HepG2 (cell line): Measurements from ENCODE around the gene MIS18BP1. TPM values are rescaled to one million over a fixed set of nuclear protein-coding genes. Genes with fewer than 3 reads are reported as not detected.

Experiments
- ATAC-seq: fragments of 200-7000 bp; cut with Tn5 transposase; 3 replicates; pipeline ENCODE4 v1.9.1; 2020; ENCODE audit warnings: mild to moderate bottlenecking, moderate library complexity
- BruUV-seq: library from RNA; stranded (reverse); fragments of 400-500 nt; replicated peaks from 2 replicates; lab custom pipeline; 2021; lab: Mats Ljungman, UMichigan
- CTCF ChIA-PET: fragments of 300-600 bp; formaldehyde crosslinking; extraction: SDS; loops from one replicate; lab custom pipeline; 2021; ENCODE audit warnings: low total read pairs, inconsistent platforms, low intra/inter-chr PET ratio; lab: Yijun Ruan, JAX
- POLR2A ChIA-PET: fragments of 350-600 bp; sonication (Branson Sonifier 250); formaldehyde crosslinking; loops from one replicate; lab custom pipeline; 2020; ENCODE audit warnings: antibody characterized with exemption, inconsistent platforms; lab: Yijun Ruan, JAX
- DNase-seq: peaks from one replicate; pipeline ENCODE4 v3.0.0-alpha.2; 2015; ENCODE audit warnings: low spot score
- FAIRE-seq: peaks from 3 replicates; lab custom pipeline; 2011; peaks lifted over from hg19 to GRCh38; lab: Jason Lieb, UNC
- H2AFZ ChIP-seq: one replicate; pipeline ENCODE4 v1.6.1; 2011; ENCODE audit warnings: low read length, inconsistent platforms
- H3K27ac ChIP-seq: fragments of 300-600 bp; 3 replicates; pipeline ENCODE4 v1.8.0; 2011; ENCODE audit warnings: mixed run types, mild to moderate bottlenecking, mixed read lengths, low read length, inconsistent platforms; ENCODE audit not compliant: insufficient read depth; ENCODE audit errors: extremely low read length
- H3K27me3 ChIP-seq, 2 experiments: fragments of 200-600 bp in 1 of 2; 2 replicates in 1 of 2; 3 replicates in 1 of 2; pipeline versions ENCODE4 v1.6.0 to v1.8.0; 2011; ENCODE audit warnings: low read length in 2 of 2, mild to moderate bottlenecking in 2 of 2, moderate library complexity in 2 of 2, inconsistent platforms in 1 of 2; ENCODE audit not compliant: insufficient read depth in 2 of 2, control insufficient read depth in 1 of 2
- H3K36me3 ChIP-seq, 2 experiments: fragments of 200-600 bp in 1 of 2; replicated peaks in 1 of 2; 2 replicates in 1 of 2; 3 replicates in 1 of 2; pipeline versions ENCODE4 v1.5.1 to v1.8.0; 2011; ENCODE audit warnings: low read length in 2 of 2, inconsistent platforms in 1 of 2; ENCODE audit not compliant: insufficient read depth in 2 of 2, control insufficient read depth in 1 of 2
- H3K4me1 ChIP-seq: 2 replicates; pipeline ENCODE4 v1.5.1; 2012; ENCODE audit warnings: low read length, inconsistent platforms; ENCODE audit not compliant: insufficient read depth
- H3K4me2 ChIP-seq: 2 replicates; pipeline ENCODE4 v1.6.0; 2011; ENCODE audit warnings: low read depth, low read length, inconsistent platforms
- H3K4me3 ChIP-seq, 3 experiments: fragments of 200-600 bp in 1 of 3; sonication (generic), shearing (Covaris generic) in 1 of 3; replicated peaks in 1 of 3; 2 replicates each; pipeline ENCODE4 v1.5.1; 2011 to 2016; ENCODE audit warnings: low read length in 3 of 3, inconsistent platforms in 2 of 3, low read depth in 2 of 3, mild to moderate bottlenecking in 2 of 3, control low read depth in 1 of 3, mixed read lengths in 1 of 3; ENCODE audit not compliant: insufficient read depth in 1 of 3
- H3K79me2 ChIP-seq: one replicate; pipeline ENCODE4 v1.6.1; 2011; ENCODE audit warnings: low read length, inconsistent platforms; ENCODE audit not compliant: insufficient read depth
- H3K9ac ChIP-seq: 2 replicates; pipeline ENCODE4 v1.6.0; 2011; ENCODE audit warnings: mild to moderate bottlenecking, low read depth, low read length, inconsistent platforms; ENCODE audit not compliant: insufficient read depth
- H3K9me3 ChIP-seq: 2 replicates; pipeline ENCODE4 v1.5.1; 2012; ENCODE audit warnings: mild to moderate bottlenecking, low read length
- H4K20me1 ChIP-seq: 2 replicates; pipeline ENCODE4 v1.6.0; 2011; ENCODE audit warnings: inconsistent platforms, mild to moderate bottlenecking, low read length, moderate library complexity; ENCODE audit not compliant: insufficient read depth
- BORCS8-MEF2B ChIP-seq: sonication (generic); formaldehyde crosslinking; IDR thresholded peaks from 2 replicates; pipeline ENCODE4 v1.8.0; 2022; ENCODE audit warnings: mild to moderate bottlenecking, missing genetic modification reagents
- BRCA1 ChIP-seq: sonication (generic); formaldehyde crosslinking; IDR thresholded peaks from 2 replicates; pipeline ENCODE4 v1.4.0; 2020; ENCODE audit warnings: missing genetic modification reagents
- ELF1 ChIP-seq: sonication (generic); formaldehyde crosslinking; IDR thresholded peaks from 2 replicates; pipeline ENCODE4 v1.4.0; 2020; ENCODE audit warnings: missing genetic modification reagents
- ETV6 ChIP-seq: sonication (generic); formaldehyde crosslinking; conservative IDR thresholded peaks from 2 replicates; pipeline ENCODE4 v1.4.0; 2020; ENCODE audit warnings: missing genetic modification reagents
- GATAD1 ChIP-seq: IDR thresholded peaks from 2 replicates; pipeline ENCODE4 v1.6.1; 2016; ENCODE audit warnings: missing genetic modification reagents, missing compliant biosample characterization
- GZF1 ChIP-seq: sonication (generic); formaldehyde crosslinking; IDR thresholded peaks from 2 replicates; pipeline ENCODE4 v1.5.1; 2020; ENCODE audit warnings: mild to moderate bottlenecking, missing genetic modification reagents
- IKZF4 ChIP-seq: sonication (generic); formaldehyde crosslinking; IDR thresholded peaks from 2 replicates; pipeline ENCODE4 v1.5.1; 2020; ENCODE audit warnings: borderline replicate concordance, mild to moderate bottlenecking, low read depth, missing genetic modification reagents; ENCODE audit errors: not compliant biosample characterization
- RAD21 ChIP-seq: fragments of 450-650 bp; formaldehyde crosslinking; IDR thresholded peaks from 2 replicates; pipeline ENCODE4 v1.5.0; 2020; ENCODE audit warnings: mild to moderate bottlenecking
- RFX1 ChIP-seq: fragments of 450-650 bp; IDR thresholded peaks from 2 replicates; pipeline ENCODE4 v1.6.1; 2017
- ZMYM2 ChIP-seq: sonication (generic); formaldehyde crosslinking; IDR thresholded peaks from 2 replicates; pipeline ENCODE4 v1.8.0; 2022; ENCODE audit warnings: mild to moderate bottlenecking, missing genetic modification reagents
- ZNF343 ChIP-seq: sonication (generic); formaldehyde crosslinking; IDR thresholded peaks from 2 replicates; pipeline ENCODE4 v1.4.0; 2020; ENCODE audit warnings: mild to moderate bottlenecking, missing genetic modification reagents
- ZNF770 ChIP-seq: sonication (generic); formaldehyde crosslinking; IDR thresholded peaks from 2 replicates; pipeline ENCODE4 v1.5.0; 2020; ENCODE audit warnings: mild to moderate bottlenecking, missing genetic modification reagents
- WGBS: methylation state at CpG from one replicate; pipeline ENCODE4 v1.1.6; 2017; ENCODE audit warnings: low lambda C conversion rate; 5-methylcytosine and 5-hydroxymethylcytosine counted together
- in situ Hi-C: cut with HindIII; loops from 2 replicates; pipeline ENCODE4 v1.10.0; 2017; ENCODE audit warnings: low pct_unique_long_range_greater_than_20kb; ENCODE audit not compliant: extremely low pct_ligation_motif_present
- intact Hi-C: fragments of 100-400 bp; cut with micrococcal nuclease; formaldehyde crosslinking; loops from one replicate; pipeline ENCODE4 v1.10.0; 2022; ENCODE audit not compliant: unreplicated experiment
- polyA plus RNA-seq, 8 experiments: library from polyadenylated mRNA; depleted of rRNA in 3 of 8; stranded (reverse) in 7 of 8; unstranded in 1 of 8; fragments of >200 nt; fragmentation: Illumina TruSeq in 4 of 8; extraction: Trizol in 4 of 8; gene quantifications; 2 replicates each; pipeline versions ENCODE4 v1.2.1 to v1.2.3, GENCODE V29; 2011 to 2016; ENCODE audit warnings: low read depth in 4 of 8, missing spikeins in 1 of 8, mixed read lengths in 1 of 8; ENCODE audit not compliant: insufficient read depth in 1 of 8
- total RNA-seq, 5 experiments: library from RNA; depleted of rRNA; stranded (reverse); fragments of >200 nt; fragmentation: Illumina TruSeq; extraction: Trizol; gene quantifications; 2 replicates each; pipeline ENCODE4 v1.2.3, GENCODE V29; 2016; ENCODE audit warnings: low read depth in 1 of 5
- TF ChIP-seq, protein P1 (sequence below): sonication (generic); formaldehyde crosslinking; IDR thresholded peaks from 2 replicates; pipeline ENCODE4 v1.8.1; 2022; ENCODE audit warnings: mild to moderate bottlenecking, missing genetic modification reagents
- TF ChIP-seq, protein P2 (sequence below): IDR thresholded peaks from 2 replicates; pipeline ENCODE4 v1.6.1; 2012; ENCODE audit warnings: inconsistent platforms

Gene MIS18BP1
- total and polyA plus RNA-seq, 2 of the 13 experiments (the other 11 are each of a cell fraction or from before 2014, with no cell fraction given): 9.5 to 36.4 TPM

- TF ChIP-seq ZNF343 (CRISPR knock-in tag) (no peak), ZNF770 (CRISPR knock-in tag) (peak; percentile 97), ETV6 (no peak), ZMYM2 (CRISPR knock-in tag) (peak; percentile 58; the same call in 1 of the 2 replicates)
Observed at GRCh38 chr14:45247427-45247826, 5.6 kb downstream of the MIS18BP1 start (continued).

DNA sequence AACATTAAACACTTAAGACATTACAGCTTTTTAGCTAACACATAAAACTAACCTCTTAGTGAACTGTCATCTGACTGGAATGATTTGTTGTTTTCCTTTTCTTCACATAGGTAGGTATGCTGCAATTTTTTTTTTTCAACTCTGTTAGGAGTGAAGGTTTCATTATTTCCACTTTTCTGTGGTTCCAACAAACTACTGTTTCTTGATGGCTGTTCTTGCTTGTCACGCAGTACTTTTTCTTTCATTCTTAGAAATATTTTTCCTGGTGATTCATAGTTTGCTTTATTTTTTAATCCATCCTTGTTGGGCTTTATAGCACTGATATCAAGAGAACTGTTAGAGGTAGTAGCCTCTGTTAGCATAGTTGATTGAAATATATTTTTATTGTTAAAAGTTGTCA is 6.3 kb downstream of the MIS18BP1 start:
- Histone ChIP-seq H3K4me1 (peaks cover 39% of the 10 kb centered on the region), H3K9ac (no peak overlapping the region), H3K27ac (no peak overlapping the region), H3K9me3 (no peaks in the 10 kb centered on the region), H3K4me3 (no peak overlapping the region), H2AFZ (no peak overlapping the region), H3K36me3 (peaks cover 0 to 11% of the 10 kb centered on the region in 2 experiments; a peak in 1 of 5 replicates), H3K4me2 (no peak overlapping the region), H4K20me1 (no peaks in the 10 kb centered on the region), H3K79me2 (peaks cover 94% of the 10 kb centered on the region), H3K27me3 (no peaks in the 10 kb centered on the region)
- ChIA-PET POLR2A (interaction anchor here (1.3 kb wide), 1 partner anchor 350 kb away, joined by 3 read pairs; a partner anchor contains a TSS), CTCF (no interaction called here)
- no peak for ATAC-seq
- in situ Hi-C loops: no loop called here
- WGBS: 97% methylated on average over 1 of the region's 1 CpG
- no peak for DNase-seq
- no TSS peak for BruUV-seq
- intact Hi-C loops: no loop called here
- TF ChIP-seq ELF1 (CRISPR knock-in tag): no peak
- no peak for TF ChIP-seq GATAD1 (CRISPR knock-in tag)
- TF ChIP-seq BRCA1 (CRISPR knock-in tag): no peak
- TF ChIP-seq, protein P1, sequence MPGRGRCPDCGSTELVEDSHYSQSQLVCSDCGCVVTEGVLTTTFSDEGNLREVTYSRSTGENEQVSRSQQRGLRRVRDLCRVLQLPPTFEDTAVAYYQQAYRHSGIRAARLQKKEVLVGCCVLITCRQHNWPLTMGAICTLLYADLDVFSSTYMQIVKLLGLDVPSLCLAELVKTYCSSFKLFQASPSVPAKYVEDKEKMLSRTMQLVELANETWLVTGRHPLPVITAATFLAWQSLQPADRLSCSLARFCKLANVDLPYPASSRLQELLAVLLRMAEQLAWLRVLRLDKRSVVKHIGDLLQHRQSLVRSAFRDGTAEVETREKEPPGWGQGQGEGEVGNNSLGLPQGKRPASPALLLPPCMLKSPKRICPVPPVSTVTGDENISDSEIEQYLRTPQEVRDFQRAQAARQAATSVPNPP (CRISPR knock-in tag): no peak
- TF ChIP-seq BORCS8-MEF2B (CRISPR knock-in tag): no peak
- TF ChIP-seq IKZF4 (CRISPR knock-in tag): no peak
- no peak for TF ChIP-seq RAD21
- TF ChIP-seq, protein P2, sequence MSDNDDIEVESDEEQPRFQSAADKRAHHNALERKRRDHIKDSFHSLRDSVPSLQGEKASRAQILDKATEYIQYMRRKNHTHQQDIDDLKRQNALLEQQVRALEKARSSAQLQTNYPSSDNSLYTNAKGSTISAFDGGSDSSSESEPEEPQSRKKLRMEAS: no peak
- TF ChIP-seq RFX1: no peak
- TF ChIP-seq GZF1 (CRISPR knock-in tag): no peak
- no peak for FAIRE-seq
